RWPE1 (cell line): ENCODE results near the gene LCA5L.

Source experiments
- CTCF ChIA-PET: fragments of 350-600 bp; sonication (Branson Sonifier 250); formaldehyde crosslinking; extraction: SDS; loops from one replicate; lab custom pipeline; 2021; lab: Yijun Ruan, JAX
- POLR2A ChIA-PET: fragments of 400-600 bp; formaldehyde crosslinking; extraction: SDS; loops from one replicate; lab custom pipeline; 2020; ENCODE audit warnings: antibody characterized with exemption; ENCODE audit not compliant: low non-redundant PET; lab: Yijun Ruan, JAX
- DNase-seq: peaks from one replicate; pipeline ENCODE4 v3.0.0; 2012; ENCODE audit warnings: low spot score
- H3K27ac ChIP-seq: fragments of 450-650 bp; 2 replicates; pipeline ENCODE4 v1.5.1; 2017
- TF ChIP-seq, protein P1 (sequence below): fragments of 450-650 bp; conservative IDR thresholded peaks from 2 replicates; pipeline ENCODE4 v1.5.1; 2017; ENCODE audit warnings: low read depth, mild to moderate bottlenecking

Gene LCA5L

DNA sequence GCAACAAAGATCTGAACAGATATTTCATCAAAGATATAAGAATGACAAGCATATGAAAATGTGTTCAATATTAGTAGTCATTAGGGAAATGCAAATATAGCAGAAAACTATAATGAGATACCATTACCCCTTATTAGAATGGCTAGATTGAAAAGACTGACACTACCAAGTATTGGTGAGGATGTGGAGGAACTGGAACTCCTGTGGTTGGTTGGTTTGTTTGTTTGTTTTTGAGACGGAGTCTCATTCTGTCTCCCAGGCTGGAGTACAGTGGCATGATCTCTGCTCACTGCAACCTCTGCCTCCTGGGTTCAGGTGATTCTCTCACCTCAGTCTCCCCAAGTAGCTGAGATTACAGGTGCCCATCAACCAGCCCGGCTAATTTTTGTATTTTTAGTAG, 77.8 kb downstream of the LCA5L start:
- no peak for DNase-seq
- ChIA-PET CTCF (no interaction called here), POLR2A (no interaction called here)
- H3K27ac ChIP-seq, result no peak overlapping the region
- TF ChIP-seq, protein P1, sequence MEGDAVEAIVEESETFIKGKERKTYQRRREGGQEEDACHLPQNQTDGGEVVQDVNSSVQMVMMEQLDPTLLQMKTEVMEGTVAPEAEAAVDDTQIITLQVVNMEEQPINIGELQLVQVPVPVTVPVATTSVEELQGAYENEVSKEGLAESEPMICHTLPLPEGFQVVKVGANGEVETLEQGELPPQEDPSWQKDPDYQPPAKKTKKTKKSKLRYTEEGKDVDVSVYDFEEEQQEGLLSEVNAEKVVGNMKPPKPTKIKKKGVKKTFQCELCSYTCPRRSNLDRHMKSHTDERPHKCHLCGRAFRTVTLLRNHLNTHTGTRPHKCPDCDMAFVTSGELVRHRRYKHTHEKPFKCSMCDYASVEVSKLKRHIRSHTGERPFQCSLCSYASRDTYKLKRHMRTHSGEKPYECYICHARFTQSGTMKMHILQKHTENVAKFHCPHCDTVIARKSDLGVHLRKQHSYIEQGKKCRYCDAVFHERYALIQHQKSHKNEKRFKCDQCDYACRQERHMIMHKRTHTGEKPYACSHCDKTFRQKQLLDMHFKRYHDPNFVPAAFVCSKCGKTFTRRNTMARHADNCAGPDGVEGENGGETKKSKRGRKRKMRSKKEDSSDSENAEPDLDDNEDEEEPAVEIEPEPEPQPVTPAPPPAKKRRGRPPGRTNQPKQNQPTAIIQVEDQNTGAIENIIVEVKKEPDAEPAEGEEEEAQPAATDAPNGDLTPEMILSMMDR, result no peak

DNA sequence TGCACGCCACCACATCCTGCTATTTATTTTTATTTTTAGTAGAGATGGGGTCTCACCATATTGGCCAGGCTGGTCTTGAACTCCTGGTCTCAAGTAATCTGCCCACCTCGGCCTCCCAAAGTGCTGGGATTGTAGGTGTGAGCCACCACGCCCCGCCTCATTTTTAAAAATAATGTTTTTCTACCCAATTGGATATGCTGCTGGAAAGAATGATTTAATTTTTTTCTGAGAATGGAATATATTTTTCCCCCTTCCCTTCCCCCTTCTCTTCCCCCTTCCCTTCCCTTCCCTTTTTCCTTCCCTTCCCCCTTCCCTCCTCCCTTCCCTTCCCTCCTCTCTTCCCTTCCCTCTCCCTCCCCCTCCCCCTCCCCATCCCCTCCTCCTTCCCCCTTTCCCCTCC, 79.0 kb downstream of the LCA5L start:
- no peak for DNase-seq
- H3K27ac ChIP-seq, result no peak overlapping the region
- POLR2A ChIA-PET, result no interaction called here
- TF ChIP-seq, protein P1, result no peak
- CTCF ChIA-PET, result no interaction called here

DNA sequence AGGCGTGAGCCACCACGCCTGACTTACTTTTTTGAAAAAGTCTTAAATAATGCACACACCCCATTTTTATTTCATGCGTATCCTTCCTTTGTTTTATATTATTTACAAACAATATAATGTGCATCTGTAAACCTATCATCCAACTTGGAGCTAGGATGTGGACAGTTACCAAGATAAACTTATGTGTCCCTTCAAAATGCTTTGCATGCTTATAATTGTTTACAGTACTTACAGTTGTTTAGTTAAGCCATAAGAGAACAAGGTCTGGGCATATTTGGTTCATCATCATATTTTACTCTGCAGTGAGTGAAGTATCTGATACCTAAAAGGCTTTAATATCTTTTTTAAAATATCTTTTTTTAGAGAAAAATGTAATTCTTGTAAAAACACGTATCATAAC, 80.6 kb downstream of the LCA5L start:
- ChIA-PET POLR2A (no interaction called here), CTCF (no interaction called here)
- TF ChIP-seq, protein P1, result no peak
- H3K27ac ChIP-seq, result no peak overlapping the region
- no peak for DNase-seq

DNA sequence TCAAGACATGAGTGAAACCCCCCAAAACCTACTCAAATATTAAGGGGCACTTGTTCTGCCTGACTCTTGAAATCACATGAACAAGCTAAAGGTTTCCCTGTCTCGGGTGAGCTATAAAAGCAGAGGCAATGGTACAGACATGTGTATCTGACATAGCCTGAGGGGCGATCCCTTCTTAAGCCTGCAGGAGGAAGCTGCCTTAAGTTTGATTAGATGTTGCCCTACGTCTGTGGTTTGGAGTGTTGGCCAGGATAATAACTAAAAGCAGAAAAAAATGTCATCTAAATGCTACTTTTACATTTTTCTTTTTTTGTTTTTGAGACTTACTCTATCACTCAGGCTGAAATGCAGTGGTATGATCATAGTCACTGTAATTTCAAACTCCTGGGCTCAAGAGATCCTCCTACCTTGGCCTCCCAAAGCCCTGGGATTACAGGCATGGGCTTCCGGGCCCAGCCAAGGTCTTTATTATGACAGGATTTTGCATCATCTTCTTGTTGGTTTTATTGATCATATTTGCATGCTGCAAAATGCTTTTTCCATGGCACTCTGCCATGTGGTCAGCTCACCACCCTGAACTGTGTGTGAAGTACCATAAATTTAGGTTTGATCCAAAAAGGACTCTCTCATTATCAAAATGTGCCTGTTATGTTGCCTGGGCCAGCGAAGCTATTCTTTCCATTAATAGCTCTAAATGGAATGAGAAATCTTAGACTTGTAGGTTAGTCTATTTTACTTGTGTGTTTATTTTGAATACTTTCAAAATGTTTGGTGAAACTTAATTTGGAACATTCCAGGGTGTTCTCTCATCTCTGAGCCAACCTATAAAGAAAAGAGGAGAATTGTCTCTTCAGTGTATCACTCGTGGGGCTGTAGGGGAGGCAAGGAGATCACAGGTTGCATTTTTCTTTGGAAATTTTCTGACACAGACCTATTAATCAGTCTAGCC, 81.7 kb downstream of the LCA5L start:
- DNase-seq, result no peak
- TF ChIP-seq, protein P1, result no peak
- POLR2A ChIA-PET, result no interaction called here
- CTCF ChIA-PET, result no interaction called here
- H3K27ac ChIP-seq, result no peak overlapping the region

DNA sequence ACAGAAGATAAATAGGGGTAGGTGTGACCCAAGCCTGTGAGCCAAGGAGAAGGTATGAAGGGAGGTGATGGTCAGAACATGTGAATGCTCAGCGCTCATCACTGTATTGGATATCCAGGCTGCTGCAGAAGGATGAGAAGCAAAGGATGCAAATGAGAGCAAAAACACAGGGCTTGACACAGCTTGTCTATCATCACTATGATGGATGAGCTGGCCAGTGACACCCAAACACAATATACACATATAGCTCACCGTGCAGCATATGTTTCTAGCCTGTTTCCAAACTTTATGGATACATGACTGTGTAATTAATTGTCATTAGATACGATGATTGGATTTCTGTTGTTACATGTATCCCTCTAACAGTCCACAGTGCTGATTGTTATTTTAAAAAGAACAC, 82.8 kb downstream of the LCA5L start:
- H3K27ac ChIP-seq, result no peak overlapping the region
- no peak for DNase-seq
- CTCF ChIA-PET, result no interaction called here
- TF ChIP-seq, protein P1, result no peak
- POLR2A ChIA-PET, result no interaction called here

DNA sequence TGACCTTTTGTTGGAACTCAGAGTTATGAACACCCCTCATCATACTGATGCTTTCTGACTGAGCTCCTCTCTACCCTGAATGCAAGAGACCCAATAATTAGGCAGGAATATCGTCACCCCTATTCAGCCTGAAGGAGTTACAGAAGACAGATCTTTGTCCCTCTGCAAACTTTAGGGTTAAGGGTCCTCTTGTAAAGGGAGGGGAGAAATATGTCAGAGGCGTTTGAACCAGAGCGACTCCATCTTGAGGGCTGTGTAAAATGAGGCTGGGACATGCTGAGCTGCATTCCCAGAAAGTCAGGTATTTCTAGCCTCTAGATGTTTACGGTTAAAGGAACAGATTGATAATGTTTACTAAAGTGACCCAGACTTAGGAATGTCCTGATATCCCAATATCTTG, 86.2 kb downstream of the LCA5L start:
- CTCF ChIA-PET, result interaction anchor here (0.5 to 0.7 kb wide), 2 partner anchors 14 to 299 kb away, joined by 3 to 6 read pairs; no protein-coding TSS in a partner anchor
- DNase-seq, result no peak
- TF ChIP-seq, protein P1, result no peak
- POLR2A ChIA-PET, result no interaction called here
- no peak overlapping the region for H3K27ac ChIP-seq
